GM12865 (cell line): ENCODE data around the gene LARGE1.

ENCODE experiments used
- DNase-seq: peaks from one replicate; pipeline ENCODE4 v3.0.0; 2010; ENCODE audit warnings: low read depth
- H3K4me3 ChIP-seq: 2 replicates; pipeline ENCODE4 v1.5.1; 2011; ENCODE audit warnings: mild to moderate bottlenecking, low read depth, low read length, control low read depth
- TF ChIP-seq, protein P1 (sequence below): IDR thresholded peaks from 2 replicates; pipeline ENCODE4 v1.5.1; 2011; ENCODE audit warnings: low read length, control low read depth, low read depth, inconsistent platforms; ENCODE audit not compliant: insufficient read depth; ENCODE audit errors: missing control alignments

The LARGE1 gene

DNA sequence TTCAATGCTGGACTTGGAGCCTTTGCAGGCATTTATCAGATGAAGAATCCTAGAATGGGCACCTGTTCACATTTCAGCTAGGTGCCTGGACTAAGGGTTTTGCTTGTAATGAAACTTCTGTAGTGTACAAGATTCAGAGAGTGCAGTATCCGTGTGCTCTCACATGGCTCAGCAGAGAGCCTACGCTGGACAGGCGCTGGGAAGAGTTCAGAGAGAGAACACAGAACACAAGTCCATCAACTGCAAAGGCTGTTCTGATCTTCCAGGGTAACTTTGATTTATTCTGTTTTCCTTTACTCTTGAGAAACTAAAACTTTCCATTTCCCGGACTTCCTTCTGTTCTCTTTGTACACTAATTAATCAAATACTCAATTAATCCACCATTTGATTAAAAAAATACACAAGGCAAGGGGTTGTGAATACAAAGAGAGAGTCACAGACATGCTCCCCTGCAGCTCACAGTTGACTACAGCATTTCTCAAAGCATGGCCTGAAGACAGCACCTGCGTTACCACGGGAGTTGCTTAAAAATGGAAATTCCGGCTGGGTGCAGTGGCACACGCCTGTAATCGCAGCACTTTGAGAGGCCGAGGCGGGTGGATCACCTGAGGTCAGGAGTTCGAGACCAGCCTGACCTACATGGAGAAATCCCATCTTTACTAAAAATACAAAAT is 393.7 kb downstream of the LARGE1 start:
- TF ChIP-seq, protein P1, sequence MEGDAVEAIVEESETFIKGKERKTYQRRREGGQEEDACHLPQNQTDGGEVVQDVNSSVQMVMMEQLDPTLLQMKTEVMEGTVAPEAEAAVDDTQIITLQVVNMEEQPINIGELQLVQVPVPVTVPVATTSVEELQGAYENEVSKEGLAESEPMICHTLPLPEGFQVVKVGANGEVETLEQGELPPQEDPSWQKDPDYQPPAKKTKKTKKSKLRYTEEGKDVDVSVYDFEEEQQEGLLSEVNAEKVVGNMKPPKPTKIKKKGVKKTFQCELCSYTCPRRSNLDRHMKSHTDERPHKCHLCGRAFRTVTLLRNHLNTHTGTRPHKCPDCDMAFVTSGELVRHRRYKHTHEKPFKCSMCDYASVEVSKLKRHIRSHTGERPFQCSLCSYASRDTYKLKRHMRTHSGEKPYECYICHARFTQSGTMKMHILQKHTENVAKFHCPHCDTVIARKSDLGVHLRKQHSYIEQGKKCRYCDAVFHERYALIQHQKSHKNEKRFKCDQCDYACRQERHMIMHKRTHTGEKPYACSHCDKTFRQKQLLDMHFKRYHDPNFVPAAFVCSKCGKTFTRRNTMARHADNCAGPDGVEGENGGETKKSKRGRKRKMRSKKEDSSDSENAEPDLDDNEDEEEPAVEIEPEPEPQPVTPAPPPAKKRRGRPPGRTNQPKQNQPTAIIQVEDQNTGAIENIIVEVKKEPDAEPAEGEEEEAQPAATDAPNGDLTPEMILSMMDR, result no peak
- no peak overlapping the region for H3K4me3 ChIP-seq
- no peak for DNase-seq

DNA sequence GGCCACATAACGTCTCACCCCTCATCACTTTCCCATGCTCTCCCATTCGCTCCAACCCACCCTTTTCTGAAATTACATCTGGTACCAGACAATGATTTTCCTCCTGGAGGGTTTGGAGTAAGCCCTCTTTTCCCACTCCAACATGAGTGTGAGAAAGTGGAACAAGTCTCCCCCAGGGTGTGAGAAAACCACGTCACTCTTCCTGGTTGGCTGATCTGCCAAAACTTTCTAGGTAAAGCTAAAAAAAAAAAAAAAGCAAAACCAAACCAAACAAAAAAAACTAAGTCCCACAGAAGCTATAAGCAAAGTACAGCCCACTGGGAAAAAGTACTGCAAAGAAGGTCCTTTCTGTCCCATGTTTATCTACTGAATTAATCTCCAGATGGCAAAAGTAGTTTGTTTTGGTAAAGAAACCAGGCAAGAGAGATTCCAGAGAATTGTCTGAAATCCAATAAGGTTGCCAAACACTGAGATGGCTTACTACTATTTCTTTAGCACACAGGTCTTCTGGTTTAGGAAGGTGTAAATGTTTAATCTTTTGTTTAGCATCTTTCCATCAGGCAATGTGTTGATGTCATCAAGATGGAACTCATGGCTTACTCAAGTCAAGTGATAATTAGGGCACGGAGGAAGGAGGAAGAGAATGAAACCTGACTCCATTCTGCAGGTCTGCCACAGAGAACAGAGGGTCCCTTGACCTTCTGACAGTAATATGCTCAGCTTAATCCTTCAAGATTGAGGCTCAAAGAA is 395.6 kb downstream of the LARGE1 start:
- H3K4me3 ChIP-seq, result no peak overlapping the region
- no peak for DNase-seq
- TF ChIP-seq, protein P1, result no peak

DNA sequence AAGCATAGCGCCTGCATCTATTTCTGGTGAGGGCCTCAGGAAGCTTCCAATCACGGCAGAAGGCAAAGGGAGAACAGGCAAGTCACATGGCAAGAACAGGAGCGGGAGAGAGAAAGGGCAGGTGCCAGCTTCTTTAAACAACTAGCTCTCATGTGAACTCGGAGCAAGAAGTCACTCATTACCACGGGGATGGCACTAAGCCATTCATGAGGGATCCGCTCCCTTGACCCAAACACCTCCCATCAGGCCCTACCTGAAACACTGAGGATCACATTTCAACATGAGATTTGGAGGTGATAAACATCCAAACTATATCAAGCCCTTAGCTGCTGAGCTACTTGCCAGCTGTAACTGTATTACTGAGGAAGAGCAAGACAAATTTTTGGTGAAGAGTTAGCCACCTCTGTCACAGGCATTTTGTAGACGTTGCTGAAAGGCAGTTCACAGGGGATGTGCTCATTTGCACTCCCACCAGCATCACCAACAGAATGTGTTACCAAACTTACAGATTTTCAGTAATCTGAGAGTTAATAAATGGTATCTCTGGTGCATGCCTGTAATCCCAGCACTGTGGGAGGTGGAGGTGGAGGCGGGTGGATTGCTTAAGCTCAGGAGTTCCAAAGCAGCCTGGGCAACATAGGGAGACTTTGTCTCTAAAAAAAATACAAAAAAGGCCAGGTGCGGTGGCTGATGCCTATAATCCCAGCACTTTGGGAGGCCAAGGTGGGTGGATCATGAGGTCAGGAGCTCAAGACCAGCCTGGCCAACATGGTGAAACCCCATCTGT is 398.2 kb downstream of the LARGE1 start:
- no peak overlapping the region for H3K4me3 ChIP-seq
- TF ChIP-seq, protein P1, result no peak
- no peak for DNase-seq

DNA sequence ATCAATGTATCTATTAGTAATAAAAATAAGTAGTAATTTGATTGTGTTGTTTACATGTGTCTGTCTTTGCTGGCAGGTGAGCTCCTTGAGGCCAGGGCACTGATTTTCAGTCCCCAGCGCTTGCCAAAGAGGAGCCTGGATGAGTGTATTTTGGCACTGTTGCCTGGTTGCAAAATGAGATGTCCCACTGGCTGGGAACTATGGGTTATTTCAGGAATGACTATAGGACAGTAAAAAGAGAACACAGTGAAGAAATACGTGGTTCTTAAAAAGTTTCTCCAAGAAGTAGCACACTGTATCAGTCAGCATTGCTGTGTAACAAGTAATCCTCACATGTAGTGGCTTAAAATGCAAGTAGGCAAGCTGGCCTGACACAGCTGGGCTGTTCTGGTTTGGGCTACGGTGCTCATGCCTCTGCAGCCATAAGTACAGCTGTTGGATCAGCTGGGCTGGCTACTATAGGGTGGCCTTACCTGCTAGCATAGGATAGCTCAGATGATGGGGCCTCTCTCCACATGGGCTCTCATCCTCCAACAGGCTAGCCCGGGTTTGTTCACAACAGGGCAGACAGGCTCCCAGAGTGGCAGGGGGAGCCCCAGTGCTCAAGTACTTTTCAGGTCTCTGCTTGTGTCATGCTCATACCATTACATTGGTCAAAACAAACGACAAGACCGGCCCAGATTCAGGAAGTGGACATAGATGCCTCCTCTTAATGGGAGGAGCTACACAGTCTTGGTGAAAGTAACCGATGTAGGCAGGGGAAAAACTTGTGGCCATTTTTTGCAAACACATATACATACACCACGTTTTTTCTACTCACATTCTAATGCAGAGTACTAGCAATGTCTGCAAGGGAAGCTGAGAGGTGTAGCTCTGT is 399.1 kb downstream of the LARGE1 start:
- no peak overlapping the region for H3K4me3 ChIP-seq
- TF ChIP-seq, protein P1, result no peak
- DNase-seq, result peak; percentile 39

DNA sequence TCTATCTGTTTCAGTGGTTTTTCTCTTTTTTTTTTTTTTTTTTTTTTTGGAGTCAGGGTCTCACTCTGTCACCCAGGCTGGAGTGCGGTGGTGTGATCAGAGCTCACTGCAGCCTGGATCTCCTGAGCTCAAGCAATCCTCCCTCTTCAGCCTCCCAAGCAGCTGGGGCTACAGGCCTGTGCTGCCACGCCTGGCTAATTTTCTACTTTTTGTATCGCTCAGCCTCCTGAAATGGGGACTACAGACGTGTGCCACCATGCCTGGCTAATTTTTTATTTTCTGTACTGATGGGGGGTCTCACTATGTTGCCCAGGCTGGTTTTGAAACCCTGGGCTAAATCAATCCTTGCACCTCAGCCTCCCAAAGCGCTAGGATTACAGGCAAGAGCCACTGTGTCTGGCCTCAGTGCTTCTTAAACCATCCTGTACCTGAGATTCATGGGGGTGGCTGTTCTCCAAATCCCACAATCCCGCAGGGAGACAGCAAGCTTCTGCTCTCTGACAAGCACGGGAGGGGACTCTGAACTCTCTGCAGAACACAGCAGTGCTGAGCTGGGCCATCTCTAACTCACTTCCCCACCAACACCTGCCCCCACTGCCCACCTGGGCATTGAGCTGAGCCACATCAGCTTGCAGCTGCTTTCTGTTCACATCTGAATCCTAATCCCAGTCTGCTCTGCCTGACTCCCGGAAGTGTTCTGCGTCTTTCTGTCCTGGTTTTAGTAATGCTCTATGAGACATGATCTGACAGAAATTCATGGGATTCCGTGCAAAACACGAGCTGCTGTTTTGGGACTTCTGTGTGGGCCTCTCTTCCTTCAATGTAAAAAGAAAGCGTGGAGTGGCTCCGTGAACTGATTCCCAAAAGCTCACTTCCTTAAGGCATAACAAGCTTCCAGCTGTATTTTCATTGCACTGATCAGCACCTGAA is 400.0 kb downstream of the LARGE1 start:
- peak; percentile 49 for DNase-seq
- no peak overlapping the region for H3K4me3 ChIP-seq
- TF ChIP-seq, protein P1, result no peak
